Left colon (tissue), 2 donors: Measurements from ENCODE around the gene DAAM1. TPM values are rescaled to one million over a fixed set of nuclear protein-coding genes. Genes with fewer than 3 reads are reported as not detected.

Source experiments
- ATAC-seq: fragments of 200-7000 bp; cut with Tn5 transposase; one replicate; pipeline ENCODE4 v1.9.1; 2020; ENCODE audit warnings: mild to moderate bottlenecking, moderate library complexity
- DNase-seq, 2 donors: peaks; one replicate each; pipeline ENCODE4 v3.0.0-alpha.2; 2020
- intact Hi-C, 2 donors: fragments of 100-400 bp; cut with DNase I in 1 of 2; cut with micrococcal nuclease in 1 of 2; formaldehyde crosslinking; loops; one replicate each; pipeline versions ENCODE4 v1.11.2 to v1.14.0; 2022; cut with DNase I, micrococcal nuclease
- total RNA-seq, 2 donors: library from RNA; stranded (reverse); fragmentation: NEBNext Ultra II Directional; extraction: Animal tissue kit (Norgen Biotek cat#: 25700); gene quantifications; one replicate each; pipeline ENCODE4 v1.2.1, GENCODE V29; 2021
- donor health status: DM: no; HTN: no; CAD: no.
- donor health status: DM: yes; HTN: yes; CAD: no.

Gene DAAM1
- total RNA-seq, 2 donors from 2014 or later = 38.1 to 61.5 TPM

GRCh38 chr14:59273737-59274136, 85.3 kb downstream of the DAAM1 start:
- ATAC-seq = no peak
- intact Hi-C loops = no loop called here
- no peak for DNase-seq

GRCh38 chr14:59274991-59275391, 86.5 kb downstream of the DAAM1 start:
- intact Hi-C loops = no loop called here
- DNase-seq (peak in 1 of 2 donors; percentile 29), ATAC-seq (peak; percentile 54)

- no peak for DNase-seq
- peak; percentile 58 for ATAC-seq
- intact Hi-C loops = no loop called here
Observed at GRCh38 chr14:59275668-59276067, 87.2 kb downstream of the DAAM1 start.

GRCh38 chr14:59276235-59276634, 87.8 kb downstream of the DAAM1 start:
- intact Hi-C loops = no loop called here
- DNase-seq (no peak), ATAC-seq (no peak)

- intact Hi-C loops = no loop called here
- DNase-seq (no peak), ATAC-seq (no peak)
Observed at GRCh38 chr14:59277659-59278058, 89.2 kb downstream of the DAAM1 start.

GRCh38 chr14:59278111-59278510, 89.6 kb downstream of the DAAM1 start:
- ATAC-seq (peak; percentile 35), DNase-seq (no peak)
- intact Hi-C loops = no loop called here

GRCh38 chr14:59280961-59281360, 92.5 kb downstream of the DAAM1 start:
- no peak for ATAC-seq
- intact Hi-C loops = no loop called here

GRCh38 chr14:59281609-59282377, 93.3 kb downstream of the DAAM1 start:
- intact Hi-C loops = no loop called here
- ATAC-seq (peak; percentile 33), DNase-seq (no peak)

More at GRCh38 chr14:59280961-59281360, 92.5 kb downstream of the DAAM1 start:
- no peak for DNase-seq

GRCh38 chr14:59282378-59282765, 93.9 kb downstream of the DAAM1 start:
- ATAC-seq (no peak), DNase-seq (no peak)
- intact Hi-C loops = no loop called here

GRCh38 chr14:59283361-59283760, 94.9 kb downstream of the DAAM1 start:
- no peak for DNase-seq
- no peak for ATAC-seq
- intact Hi-C loops = no loop called here

- no peak for ATAC-seq
- no peak for DNase-seq
- intact Hi-C loops = no loop called here
Observed at GRCh38 chr14:59284059-59284458, 95.6 kb downstream of the DAAM1 start.

GRCh38 chr14:59292028-59292427, 103.6 kb downstream of the DAAM1 start:
- intact Hi-C loops = no loop called here
- no peak for DNase-seq
- no peak for ATAC-seq

GRCh38 chr14:59292921-59293534, 104.6 kb downstream of the DAAM1 start:
- DNase-seq = no peak
- intact Hi-C loops = no loop called here
- ATAC-seq = no peak

- DNase-seq (no peak), ATAC-seq (no peak)
- intact Hi-C loops = no loop called here
Observed at GRCh38 chr14:59293935-59294661, 105.6 kb downstream of the DAAM1 start.

GRCh38 chr14:59294662-59294992, 106.2 kb downstream of the DAAM1 start:
- no peak for DNase-seq
- ATAC-seq = no peak
- intact Hi-C loops = no loop called here

GRCh38 chr14:59295951-59296350, 107.5 kb downstream of the DAAM1 start:
- ATAC-seq = no peak
- DNase-seq = no peak
- intact Hi-C loops = no loop called here

- intact Hi-C loops = no loop called here
- no peak for DNase-seq
- ATAC-seq = no peak
Observed at GRCh38 chr14:59296508-59296907, 108.0 kb downstream of the DAAM1 start.

GRCh38 chr14:59297071-59297776, 108.8 kb downstream of the DAAM1 start:
- DNase-seq (no peak), ATAC-seq (peak; percentile 25)
- intact Hi-C loops = no loop called here

GRCh38 chr14:59299731-59300130, 111.3 kb downstream of the DAAM1 start:
- ATAC-seq = no peak
- intact Hi-C loops = no loop called here
- no peak for DNase-seq

- no peak for ATAC-seq
- DNase-seq = no peak
- intact Hi-C loops = no loop called here
Observed at GRCh38 chr14:59301354-59301753, 112.9 kb downstream of the DAAM1 start.
